Esophagus squamous epithelium (tissue), 5 donors: ENCODE results near the gene BCAR3. TPM values are rescaled to one million over a fixed set of nuclear protein-coding genes. Genes with fewer than 3 reads are reported as not detected.

Experiments used
- DNase-seq: peaks from one replicate; lab custom pipeline; 2025; lab: John Stamatoyannopoulos, UW
- H3K27ac ChIP-seq, 4 donors: fragments of 200-600 bp; sonication (generic); one replicate each; pipeline ENCODE4 v1.5.1; 2016 to 2019; ENCODE audit warnings: mild to moderate bottlenecking in 1 of 4
- H3K27me3 ChIP-seq, 4 donors: fragments of 200-600 bp; sonication (generic); 1 replicate in 3 of 4; 2 replicates in 1 of 4; pipeline versions ENCODE4 v1.5.1 to v1.6.0; 2017 to 2021; ENCODE audit warnings: antibody characterized with exemption in 1 of 4
- H3K36me3 ChIP-seq, 3 donors: fragments of 200-600 bp; sonication (generic); one replicate each; pipeline ENCODE4 v1.5.1; 2016 to 2019
- H3K4me1 ChIP-seq, 3 donors: fragments of 200-600 bp; sonication (generic); one replicate each; pipeline ENCODE4 v1.5.1; 2017 to 2019
- H3K4me3 ChIP-seq, 4 donors: fragments of 200-600 bp; sonication (generic); 1 replicate in 3 of 4; 2 replicates in 1 of 4; pipeline ENCODE4 v1.5.1; 2016 to 2019; ENCODE audit warnings: mild to moderate bottlenecking in 2 of 4, moderate library complexity in 1 of 4
- H3K9me3 ChIP-seq, 3 donors: fragments of 200-600 bp; sonication (generic); one replicate each; pipeline ENCODE4 v1.5.1; 2016 to 2019
- POLR2A ChIP-seq, 4 donors: fragments of 450-650 bp; IDR thresholded peaks; one replicate each; pipeline ENCODE4 v1.6.1; 2017; ENCODE audit warnings: antibody characterized with exemption in 4 of 4, mild to moderate bottlenecking in 4 of 4, moderate library complexity in 3 of 4
- WGBS, 2 donors: methylation state at CpG; one replicate each; pipeline ENCODE4 v1.1.5; 2018; 5-methylcytosine and 5-hydroxymethylcytosine counted together
- intact Hi-C: fragments of 100-400 bp; cut with DNase I; formaldehyde crosslinking; loops from one replicate; pipeline ENCODE4 v1.15.0; 2022
- total RNA-seq, 4 donors: library from RNA; depleted of rRNA; stranded (reverse); fragments of >200 nt; gene quantifications; one replicate each; pipeline ENCODE4 v1.1.0, GENCODE V29; 2016
- TF ChIP-seq, protein P1 (sequence below), 6 experiments: fragments of 450-650 bp in 4 of 6; fragments of 200-600 bp in 2 of 6; sonication (generic) in 2 of 6; IDR thresholded peaks; one replicate each; pipeline ENCODE4 v1.5.1; 2016 to 2019; ENCODE audit warnings: antibody characterized with exemption in 6 of 6, mild to moderate bottlenecking in 4 of 6, moderate library complexity in 4 of 6
- donor health status: DM: yes; HTN: yes; CAD: no.

Gene BCAR3
- total RNA-seq, 4 donors from 2014 or later: 6.9 to 17.5 (median 9.4) TPM

DNA sequence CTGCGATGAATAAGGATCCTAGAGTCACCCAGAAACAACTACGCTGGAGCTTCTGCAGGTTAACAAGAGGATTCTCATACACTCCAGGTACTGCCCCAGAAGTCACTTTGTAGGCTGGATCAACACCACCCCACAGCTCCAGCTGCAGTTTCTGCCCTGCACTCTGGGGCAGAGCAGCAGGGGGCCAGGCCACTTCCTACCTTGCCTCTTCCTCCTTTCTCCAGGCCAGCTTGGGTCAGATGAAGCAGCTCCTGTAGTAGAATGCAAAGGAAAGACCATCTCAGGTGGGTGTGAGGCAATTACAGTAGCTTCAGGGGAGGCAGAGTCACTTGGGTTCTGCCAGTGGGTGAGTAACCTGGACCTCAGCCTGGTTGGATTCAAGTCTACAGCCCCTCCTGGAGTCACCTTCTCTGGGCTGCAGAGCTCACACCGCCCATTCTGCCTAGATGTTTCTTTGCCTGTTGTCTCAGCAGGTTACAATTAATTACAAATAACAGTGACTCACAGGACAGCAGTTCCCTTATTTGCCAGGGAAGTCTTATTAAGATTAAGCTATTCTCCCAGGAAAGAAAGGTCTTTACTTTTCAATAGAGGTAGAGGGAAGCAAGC is 24.4 kb upstream of the BCAR3 start:
- Histone ChIP-seq H3K4me3 (no peak overlapping the region), H3K27ac (peak overlapping the region in 1 of 4 donors; percentile 29), H3K4me1 (peaks cover 19 to 70% (median 20%) of the 10 kb centered on the region in 3 donors), H3K27me3 (no peaks in the 10 kb centered on the region), H3K36me3 (no peaks in the 10 kb centered on the region), H3K9me3 (no peaks in the 10 kb centered on the region)
- DNase-seq: no peak
- 75 to 76% methylated on average over 2 to 3 of the region's 3 CpGs for WGBS, 2 donors
- TF ChIP-seq, protein P1, sequence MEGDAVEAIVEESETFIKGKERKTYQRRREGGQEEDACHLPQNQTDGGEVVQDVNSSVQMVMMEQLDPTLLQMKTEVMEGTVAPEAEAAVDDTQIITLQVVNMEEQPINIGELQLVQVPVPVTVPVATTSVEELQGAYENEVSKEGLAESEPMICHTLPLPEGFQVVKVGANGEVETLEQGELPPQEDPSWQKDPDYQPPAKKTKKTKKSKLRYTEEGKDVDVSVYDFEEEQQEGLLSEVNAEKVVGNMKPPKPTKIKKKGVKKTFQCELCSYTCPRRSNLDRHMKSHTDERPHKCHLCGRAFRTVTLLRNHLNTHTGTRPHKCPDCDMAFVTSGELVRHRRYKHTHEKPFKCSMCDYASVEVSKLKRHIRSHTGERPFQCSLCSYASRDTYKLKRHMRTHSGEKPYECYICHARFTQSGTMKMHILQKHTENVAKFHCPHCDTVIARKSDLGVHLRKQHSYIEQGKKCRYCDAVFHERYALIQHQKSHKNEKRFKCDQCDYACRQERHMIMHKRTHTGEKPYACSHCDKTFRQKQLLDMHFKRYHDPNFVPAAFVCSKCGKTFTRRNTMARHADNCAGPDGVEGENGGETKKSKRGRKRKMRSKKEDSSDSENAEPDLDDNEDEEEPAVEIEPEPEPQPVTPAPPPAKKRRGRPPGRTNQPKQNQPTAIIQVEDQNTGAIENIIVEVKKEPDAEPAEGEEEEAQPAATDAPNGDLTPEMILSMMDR (IDR thresholded peaks at IDR 0.05): no peak
- TF ChIP-seq POLR2A (IDR thresholded peaks at IDR 0.05): no peak
- intact Hi-C loops: no loop called here

DNA sequence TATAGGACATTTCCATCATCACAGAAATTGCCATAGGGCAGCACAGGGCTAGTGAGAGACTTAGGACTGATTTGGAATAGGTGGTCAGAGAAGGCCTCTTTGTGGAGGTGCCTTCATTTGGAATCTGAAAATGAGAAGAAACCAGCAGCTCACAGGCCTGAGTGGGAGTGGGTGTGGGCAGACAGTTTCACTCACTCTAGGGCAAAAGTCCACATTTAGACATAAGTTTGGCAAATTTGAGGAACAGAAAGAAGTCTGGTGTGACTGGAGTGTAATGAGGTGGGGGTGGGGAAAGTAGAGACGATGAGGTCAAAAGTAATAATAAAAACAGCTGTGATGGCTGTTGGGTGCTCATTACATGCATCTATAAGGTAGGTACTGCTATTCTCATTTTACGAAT is 22.4 kb upstream of the BCAR3 start:
- Histone ChIP-seq H3K4me1 (peaks cover 15 to 73% (median 19%) of the 10 kb centered on the region in 3 donors), H3K27ac (no peak overlapping the region), H3K9me3 (no peaks in the 10 kb centered on the region), H3K4me3 (no peak overlapping the region), H3K36me3 (no peaks in the 10 kb centered on the region), H3K27me3 (no peaks in the 10 kb centered on the region)
- no peak for DNase-seq
- intact Hi-C loops: no loop called here
- 83 to 87% methylated on average over 2 of the region's 2 CpGs for WGBS, 2 donors
- TF ChIP-seq POLR2A (IDR thresholded peaks at IDR 0.05): no peak
- TF ChIP-seq, protein P1 (IDR thresholded peaks at IDR 0.05): no peak

DNA sequence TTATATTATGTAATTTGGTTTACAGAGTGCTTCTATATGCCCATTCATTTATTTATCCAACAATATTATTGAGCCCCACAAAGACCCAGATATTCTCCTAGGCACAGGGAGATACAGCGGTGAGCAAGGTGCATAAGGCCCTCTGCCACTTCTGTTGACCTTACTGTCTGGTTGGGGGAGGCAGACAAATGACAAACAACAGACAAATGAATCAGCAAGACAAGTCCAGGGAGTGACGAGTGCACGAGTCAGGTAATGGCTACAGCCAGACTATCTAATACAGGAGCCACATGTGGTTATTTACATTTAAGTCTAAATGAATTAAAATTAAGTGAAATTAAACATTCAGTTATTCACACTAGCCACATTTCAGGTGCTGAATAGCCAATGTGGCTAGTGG is 22.0 kb upstream of the BCAR3 start:
- no peak overlapping the region for H3K27ac ChIP-seq
- no peaks in the 10 kb centered on the region for H3K36me3 ChIP-seq
- peaks cover 12 to 73% (median 15%) of the 10 kb centered on the region in 3 donors for H3K4me1 ChIP-seq
- no peak for DNase-seq
- 65 to 69% methylated on average over 3 of the region's 3 CpGs for WGBS, 2 donors
- TF ChIP-seq POLR2A (IDR thresholded peaks at IDR 0.05): no peak
- intact Hi-C loops: no loop called here
- no peaks in the 10 kb centered on the region for H3K9me3 ChIP-seq
- no peak overlapping the region for H3K4me3 ChIP-seq
- no peaks in the 10 kb centered on the region for H3K27me3 ChIP-seq

DNA sequence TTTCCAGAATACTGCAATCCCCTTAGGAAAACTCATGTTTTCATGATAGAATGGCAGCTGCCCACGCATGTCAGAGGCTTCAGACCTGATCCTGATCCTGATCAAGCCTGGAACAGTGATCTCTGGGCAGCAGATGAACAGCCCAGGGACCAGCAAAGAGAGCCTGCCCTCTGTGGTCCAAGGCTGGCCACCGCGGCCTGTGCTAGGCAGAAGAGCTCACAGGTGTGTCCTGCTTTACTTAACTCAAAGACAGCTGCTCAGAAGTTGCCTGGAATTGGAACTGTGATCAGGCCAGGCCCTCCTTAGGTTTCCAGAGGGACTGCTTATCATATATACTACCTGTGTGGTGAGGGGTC is 21.2 kb upstream of the BCAR3 start:
- Histone ChIP-seq H3K27me3 (no peaks in the 10 kb centered on the region), H3K27ac (peak overlapping the region; percentile 63 to 78 (median 72)), H3K4me3 (no peak overlapping the region), H3K4me1 (peaks cover 12 to 70% (median 12%) of the 10 kb centered on the region in 3 donors), H3K9me3 (no peaks in the 10 kb centered on the region), H3K36me3 (no peaks in the 10 kb centered on the region)
- WGBS, 2 donors: 60 to 75% methylated on average over 1 of the region's 3 CpGs
- no peak for DNase-seq
- TF ChIP-seq POLR2A (IDR thresholded peaks at IDR 0.05): no peak
- TF ChIP-seq, protein P1 (IDR thresholded peaks at IDR 0.05): no peak
- intact Hi-C loops: no loop called here

DNA sequence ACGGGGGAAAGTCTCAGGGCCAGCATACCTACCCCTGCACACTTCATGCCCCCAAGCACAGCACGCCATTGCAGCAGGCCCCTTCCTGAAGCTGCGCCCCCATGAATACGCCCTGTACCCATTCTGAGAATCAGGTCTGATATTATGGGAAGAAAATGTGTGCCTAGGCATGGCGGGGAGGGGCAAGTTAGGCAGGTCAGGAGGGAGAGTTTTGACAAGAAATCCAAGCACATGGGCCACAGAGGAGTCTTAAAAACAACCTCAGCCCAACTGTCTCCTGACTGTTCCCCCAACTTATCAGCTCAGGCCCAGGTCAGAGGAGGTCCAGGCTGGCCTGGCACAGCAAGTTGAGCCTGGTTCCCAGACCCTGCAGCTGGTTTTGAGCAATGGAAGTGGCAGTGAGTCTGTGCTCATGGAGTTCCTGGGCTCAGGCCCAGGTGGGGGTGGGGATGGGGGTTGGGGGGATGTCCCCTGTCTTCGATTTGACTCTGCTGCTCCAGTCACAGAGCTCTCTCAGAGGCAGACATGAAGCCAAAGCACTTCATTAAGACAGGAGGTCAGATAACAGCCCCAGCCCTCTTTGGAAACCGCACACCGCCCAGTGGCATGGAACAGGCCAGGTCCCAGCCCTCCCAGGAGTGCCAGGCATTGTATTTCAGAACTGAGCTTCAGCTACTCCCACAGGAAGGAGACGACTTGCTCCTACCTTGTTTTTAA is 20.6 kb upstream of the BCAR3 start:
- peaks cover 12 to 68% (median 12%) of the 10 kb centered on the region in 3 donors for H3K4me1 ChIP-seq
- WGBS, 2 donors: 77 to 78% methylated on average over 6 to 8 of the region's 9 CpGs
- H3K27ac ChIP-seq: peak overlapping the region; percentile 63 to 78 (median 72)
- no peak for TF ChIP-seq POLR2A (IDR thresholded peaks at IDR 0.05)
- TF ChIP-seq, protein P1 (IDR thresholded peaks at IDR 0.05): no peak
- no peaks in the 10 kb centered on the region for H3K36me3 ChIP-seq
- intact Hi-C loops: no loop called here
- H3K4me3 ChIP-seq: no peak overlapping the region
- no peaks in the 10 kb centered on the region for H3K9me3 ChIP-seq
- H3K27me3 ChIP-seq: no peaks in the 10 kb centered on the region
- no peak for DNase-seq
